ENCODE measurements around the gene GRAMD1A. TPM values are rescaled to one million over a fixed set of nuclear protein-coding genes. Genes with fewer than 3 reads are reported as not detected.

Gene GRAMD1A
- total RNA-seq, result 10 to 100 TPM; 27.8 to 55.3 (median 52.1) TPM

DNA sequence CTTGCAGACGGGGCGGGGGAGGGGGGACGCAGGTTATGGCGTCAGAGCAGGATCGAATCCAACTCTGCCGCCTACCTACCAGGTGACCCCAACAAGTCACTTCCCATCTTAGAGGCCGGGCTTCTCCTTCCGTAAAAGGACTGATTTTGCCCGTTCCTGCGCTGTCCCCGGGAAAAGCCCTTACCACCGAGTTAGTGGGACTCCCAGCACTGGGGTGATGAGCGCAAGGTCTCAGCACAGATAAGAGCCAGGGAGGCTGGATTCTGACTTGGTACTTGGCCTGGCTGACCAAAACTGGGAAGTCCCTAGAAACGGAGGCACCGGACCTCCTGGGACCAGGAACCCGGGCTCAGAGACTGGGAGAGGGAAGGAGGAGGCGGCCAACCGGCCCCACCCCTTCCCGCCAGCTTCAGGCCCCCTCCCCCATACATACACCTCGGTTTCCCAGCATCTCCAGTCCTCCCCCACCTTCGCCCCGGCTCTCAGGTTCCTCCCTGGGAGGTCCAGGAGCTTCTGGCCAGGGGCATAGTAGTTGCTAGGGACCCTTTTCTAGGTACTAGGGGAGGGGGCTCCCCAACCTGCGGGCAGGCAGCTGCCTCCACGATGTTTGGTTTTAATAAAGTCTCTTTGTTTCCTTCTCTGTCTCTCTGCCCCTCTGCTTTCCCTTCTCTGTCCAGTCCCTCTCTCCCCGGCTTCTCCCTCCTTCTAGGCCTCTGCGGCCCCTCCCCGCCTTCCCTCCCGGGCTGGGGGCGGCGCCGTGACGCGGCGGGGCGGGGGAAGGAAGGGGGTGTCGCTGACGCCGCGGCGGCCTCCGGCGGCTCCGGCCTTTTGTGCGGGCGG lies at the start of gene GRAMD1A:
Gene GRAMD1A, plus strand, starts transcription at position 826 of the 840 bp plus-strand sequence. CDS start 156 bp downstream, outside the sequence.
- under 1% methylated on average over 16 of the region's 45 CpGs for WGBS
- no peaks in the 10 kb centered on the region for H3K9me3 ChIP-seq
- H3K4me1 ChIP-seq, result peaks cover 58 to 74% (median 71%) of the 10 kb centered on the region in 4 donors
- peak; percentile 96 for DNase-seq (ENCODE audit: extremely low spot score)
- intact Hi-C loops (cut with DNase I), result no loop called here
- peaks cover 0 to 16% (median 3%) of the 10 kb centered on the region in 4 donors for H3K36me3 ChIP-seq
- TF ChIP-seq POLR2AphosphoS5 (IDR thresholded peaks at IDR 0.05) (peak; percentile 91 to 95), POLR2A (IDR thresholded peaks at IDR 0.05; ENCODE audit: low read depth) (peak; percentile 56), EP300 (IDR thresholded peaks at IDR 0.05) (no peak)
- TF ChIP-seq, protein P1, sequence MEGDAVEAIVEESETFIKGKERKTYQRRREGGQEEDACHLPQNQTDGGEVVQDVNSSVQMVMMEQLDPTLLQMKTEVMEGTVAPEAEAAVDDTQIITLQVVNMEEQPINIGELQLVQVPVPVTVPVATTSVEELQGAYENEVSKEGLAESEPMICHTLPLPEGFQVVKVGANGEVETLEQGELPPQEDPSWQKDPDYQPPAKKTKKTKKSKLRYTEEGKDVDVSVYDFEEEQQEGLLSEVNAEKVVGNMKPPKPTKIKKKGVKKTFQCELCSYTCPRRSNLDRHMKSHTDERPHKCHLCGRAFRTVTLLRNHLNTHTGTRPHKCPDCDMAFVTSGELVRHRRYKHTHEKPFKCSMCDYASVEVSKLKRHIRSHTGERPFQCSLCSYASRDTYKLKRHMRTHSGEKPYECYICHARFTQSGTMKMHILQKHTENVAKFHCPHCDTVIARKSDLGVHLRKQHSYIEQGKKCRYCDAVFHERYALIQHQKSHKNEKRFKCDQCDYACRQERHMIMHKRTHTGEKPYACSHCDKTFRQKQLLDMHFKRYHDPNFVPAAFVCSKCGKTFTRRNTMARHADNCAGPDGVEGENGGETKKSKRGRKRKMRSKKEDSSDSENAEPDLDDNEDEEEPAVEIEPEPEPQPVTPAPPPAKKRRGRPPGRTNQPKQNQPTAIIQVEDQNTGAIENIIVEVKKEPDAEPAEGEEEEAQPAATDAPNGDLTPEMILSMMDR (IDR thresholded peaks at IDR 0.05), result no peak
- H3K27ac ChIP-seq (replicated peaks in 1 of 4), result peak within 1 kb of the TSS; percentile 93 to 100 (median 99)
- peak within 1 kb of the TSS; percentile 97 to 99 (median 98) for H3K4me3 ChIP-seq
- no peaks in the 10 kb centered on the region for H3K27me3 ChIP-seq

DNA sequence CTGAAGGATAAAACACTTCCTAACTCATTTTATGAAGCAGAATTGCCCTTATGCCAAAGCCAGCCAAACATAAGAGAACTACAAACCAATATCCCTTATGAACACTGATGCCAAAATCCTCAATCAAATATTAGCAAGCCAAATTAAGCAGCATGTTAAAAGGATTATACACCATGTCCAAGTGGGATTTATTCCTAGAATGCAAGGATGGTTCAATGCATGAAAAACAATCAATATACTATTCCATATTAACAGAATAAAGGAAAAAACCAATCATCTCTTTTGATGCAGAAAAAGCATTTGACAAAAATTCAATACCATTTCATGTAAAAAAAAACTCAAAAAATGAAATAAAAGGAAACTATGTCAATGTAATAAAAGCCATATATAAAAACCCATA lies 47.0 kb upstream of the GRAMD1A start:
- Histone ChIP-seq H3K4me1 (no peaks in the 10 kb centered on the region), H3K9me3 (peaks cover 13 to 65% (median 54%) of the 10 kb centered on the region in 4 donors), H3K36me3 (peaks cover 12 to 59% (median 32%) of the 10 kb centered on the region in 4 donors), H3K27ac (replicated peaks in 1 of 4) (no peak overlapping the region), H3K27me3 (no peaks in the 10 kb centered on the region), H3K4me3 (no peak overlapping the region)
- DNase-seq (ENCODE audit: extremely low spot score), result no peak
- intact Hi-C loops (cut with DNase I), result no loop called here
- TF ChIP-seq POLR2A (IDR thresholded peaks at IDR 0.05; ENCODE audit: low read depth), result no peak
- TF ChIP-seq, protein P1 (IDR thresholded peaks at IDR 0.05), result no peak
- TF ChIP-seq EP300 (IDR thresholded peaks at IDR 0.05), result no peak

DNA sequence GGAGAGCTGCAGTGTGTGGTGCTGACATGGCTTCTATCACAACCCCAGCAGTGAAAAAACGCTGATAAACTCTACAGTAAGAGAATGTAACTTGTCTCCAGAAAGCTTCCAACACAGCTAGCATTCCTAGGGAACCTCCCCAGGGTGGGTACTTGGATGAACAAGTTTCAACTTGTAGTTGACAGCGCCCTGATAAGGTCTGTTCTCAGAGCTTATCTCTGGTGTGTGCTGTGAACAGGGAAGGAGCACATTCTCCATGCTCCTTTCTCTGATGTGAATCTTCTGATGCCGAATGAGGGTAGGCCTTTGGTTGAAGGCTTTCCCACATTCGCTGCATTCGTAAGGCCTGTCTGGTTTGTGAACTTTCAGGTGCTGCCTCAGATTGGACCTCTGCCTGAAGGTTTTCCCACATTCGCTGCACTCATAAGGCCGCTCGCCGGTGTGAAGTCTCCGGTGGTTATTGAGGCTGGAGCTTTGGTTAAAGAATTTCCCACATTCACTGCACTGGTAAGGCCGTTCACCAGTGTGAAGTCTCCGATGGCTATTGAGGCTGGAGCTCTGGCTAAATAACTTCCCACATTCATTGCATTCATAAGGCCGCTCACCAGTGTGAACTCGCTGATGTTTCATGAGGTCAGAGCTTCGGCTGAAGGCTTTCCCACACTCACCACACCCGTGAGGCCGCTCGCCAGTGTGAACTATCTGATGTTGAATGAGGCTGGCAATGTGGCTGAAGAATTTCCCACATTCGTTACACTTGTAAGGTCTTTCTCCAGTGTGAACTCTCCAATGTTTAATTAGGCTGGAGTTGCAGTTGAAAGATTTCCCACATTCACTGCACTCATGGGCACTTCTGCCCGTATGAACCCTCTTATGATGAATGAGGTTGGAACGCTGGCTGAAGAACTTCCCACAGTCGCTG lies 42.0 kb upstream of the GRAMD1A start:
- Histone ChIP-seq H3K4me1 (peaks cover 0 to 24% (median 19%) of the 10 kb centered on the region in 4 donors), H3K4me3 (peak overlapping the region in 1 of 4 donors; percentile 4), H3K27ac (replicated peaks in 1 of 4) (no peak overlapping the region), H3K27me3 (no peaks in the 10 kb centered on the region), H3K9me3 (peaks cover 18 to 86% (median 75%) of the 10 kb centered on the region in 4 donors), H3K36me3 (peaks cover 44 to 68% (median 52%) of the 10 kb centered on the region in 4 donors)
- DNase-seq (ENCODE audit: extremely low spot score), result no peak
- no peak for TF ChIP-seq EP300 (IDR thresholded peaks at IDR 0.05)
- TF ChIP-seq POLR2AphosphoS5 (IDR thresholded peaks at IDR 0.05), result no peak
- no peak for TF ChIP-seq POLR2A (IDR thresholded peaks at IDR 0.05; ENCODE audit: low read depth)
- TF ChIP-seq, protein P1 (IDR thresholded peaks at IDR 0.05), result no peak
- intact Hi-C loops (cut with DNase I), result no loop called here
- 96% methylated on average over 22 of the region's 22 CpGs for WGBS

DNA sequence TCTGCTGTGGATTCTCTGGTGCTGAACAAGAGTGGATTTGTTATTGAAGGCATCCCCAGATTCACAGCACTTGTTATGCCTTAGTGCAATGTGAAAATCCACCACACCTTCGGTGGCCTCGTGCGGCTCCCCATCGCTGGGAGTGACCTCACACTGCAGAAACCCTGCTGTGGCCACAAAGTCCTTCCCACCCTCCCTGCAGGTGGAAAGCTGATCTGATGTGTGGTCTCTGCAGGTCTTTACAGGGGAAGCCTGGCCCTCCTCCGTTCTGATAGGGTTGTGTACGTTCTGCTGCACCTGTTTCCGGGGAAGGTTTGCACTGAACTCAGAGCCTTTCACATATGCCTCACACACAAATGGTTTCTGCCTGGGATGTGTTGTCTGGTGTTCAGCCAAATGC lies 41.1 kb upstream of the GRAMD1A start:
- peaks cover 44 to 65% (median 52%) of the 10 kb centered on the region in 4 donors for H3K36me3 ChIP-seq
- intact Hi-C loops (cut with DNase I), result no loop called here
- TF ChIP-seq POLR2AphosphoS5 (IDR thresholded peaks at IDR 0.05) (no peak), POLR2A (IDR thresholded peaks at IDR 0.05; ENCODE audit: low read depth) (no peak), EP300 (IDR thresholded peaks at IDR 0.05) (no peak)
- TF ChIP-seq, protein P1 (IDR thresholded peaks at IDR 0.05), result no peak
- H3K4me1 ChIP-seq, result peaks cover 0 to 32% (median 24%) of the 10 kb centered on the region in 4 donors
- no peaks in the 10 kb centered on the region for H3K27me3 ChIP-seq
- WGBS, result 89% methylated on average over 6 of the region's 7 CpGs
- H3K27ac ChIP-seq (replicated peaks in 1 of 4), result no peak overlapping the region
- no peak for DNase-seq (ENCODE audit: extremely low spot score)
- peaks cover 18 to 76% (median 67%) of the 10 kb centered on the region in 4 donors for H3K9me3 ChIP-seq
- H3K4me3 ChIP-seq, result peak overlapping the region in 1 of 4 donors; percentile 4
